NCI-H526 (cell line): ENCODE data around the gene CFAP157.

Source experiments
- DNase-seq, 2 experiments: peaks; one replicate each; lab custom pipeline; 2025; lab: John Stamatoyannopoulos, UW

CFAP157 gene

DNA sequence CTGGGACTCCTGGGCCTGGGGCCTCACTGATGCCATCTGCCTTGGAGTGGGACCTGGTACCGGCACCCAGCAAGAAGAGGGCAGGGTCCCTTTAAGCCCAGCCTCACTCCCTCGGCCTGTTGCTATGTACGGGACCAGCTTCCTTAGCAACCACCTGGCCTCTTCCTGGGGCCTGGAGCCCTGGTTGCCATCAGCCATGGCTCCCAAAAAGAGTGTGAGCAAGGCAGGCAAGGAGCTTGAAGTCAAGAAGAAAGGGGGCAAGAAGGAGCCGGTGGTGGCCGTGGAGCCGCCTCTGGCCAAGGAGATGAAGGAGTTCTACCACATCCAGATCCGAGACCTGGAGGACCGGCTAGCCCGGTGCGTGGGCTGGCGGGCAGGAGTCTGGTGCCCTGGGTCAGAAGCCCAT, at the start of gene CFAP157:
CFAP157 (plus strand) TSS at position 153 of the 406 bp plus-strand sequence; CDS start at position 197, 44 bp downstream.
- peak; percentile 24 to 40 for DNase-seq

GRCh38 chr9:127658428-127658827, 48.4 kb upstream of the CFAP157 start:
- no peak for DNase-seq

GRCh38 chr9:127660886-127661741, 45.7 kb upstream of the CFAP157 start:
- no peak for DNase-seq

- no peak for DNase-seq
Measured at GRCh38 chr9:127662617-127663016, 44.2 kb upstream of the CFAP157 start.

GRCh38 chr9:127664324-127664677, 42.5 kb upstream of the CFAP157 start:
- no peak for DNase-seq

- DNase-seq = no peak
Measured at GRCh38 chr9:127664678-127665507, 41.9 kb upstream of the CFAP157 start.

- DNase-seq = no peak
Measured at GRCh38 chr9:127667127-127667844, 39.5 kb upstream of the CFAP157 start.

DNA sequence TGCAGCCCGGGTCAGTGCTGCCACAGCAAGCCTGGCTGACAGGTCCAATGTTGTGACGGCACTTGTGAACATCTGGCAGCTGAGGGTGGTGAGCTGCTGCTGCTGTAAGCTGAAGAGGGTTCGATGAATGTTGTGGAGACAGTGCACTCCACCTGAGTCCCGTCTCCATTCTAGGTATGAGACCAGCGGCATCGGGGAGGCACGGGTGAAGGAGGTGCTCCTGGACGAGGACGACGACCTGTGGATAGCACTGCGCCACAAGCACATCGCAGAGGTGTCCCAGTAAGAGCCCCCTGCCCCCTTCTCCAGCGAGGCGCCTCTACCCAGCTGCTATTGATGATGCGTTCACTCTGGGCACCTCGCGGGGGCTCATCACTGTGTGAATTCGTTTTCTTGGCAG, 38.9 kb upstream of the CFAP157 start:
- no peak for DNase-seq

GRCh38 chr9:127673234-127673633, 33.6 kb upstream of the CFAP157 start:
- DNase-seq = no peak

GRCh38 chr9:127676638-127677037, 30.1 kb upstream of the CFAP157 start:
- no peak for DNase-seq

GRCh38 chr9:127679506-127679905, 27.3 kb upstream of the CFAP157 start:
- no peak for DNase-seq

DNA sequence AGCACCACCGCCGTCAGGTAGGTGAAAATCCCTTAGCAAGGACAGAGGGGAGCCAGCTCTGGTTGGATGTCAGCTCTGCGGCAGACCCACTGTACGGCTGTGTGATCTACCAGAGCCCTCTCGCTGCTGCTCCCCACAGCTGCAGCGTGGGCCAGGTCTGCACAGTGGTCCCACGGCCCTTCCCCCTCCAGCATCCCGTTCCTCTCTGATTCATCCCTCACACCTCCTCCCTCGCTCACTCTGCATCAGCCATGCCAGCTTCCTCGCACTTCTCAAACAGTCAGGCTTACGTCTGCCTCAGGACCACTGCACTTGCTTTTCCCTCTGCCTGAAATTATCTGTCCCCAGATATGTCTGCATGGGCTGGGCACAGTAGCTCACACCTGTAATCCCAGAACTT, 26.6 kb upstream of the CFAP157 start:
- no peak for DNase-seq

DNA sequence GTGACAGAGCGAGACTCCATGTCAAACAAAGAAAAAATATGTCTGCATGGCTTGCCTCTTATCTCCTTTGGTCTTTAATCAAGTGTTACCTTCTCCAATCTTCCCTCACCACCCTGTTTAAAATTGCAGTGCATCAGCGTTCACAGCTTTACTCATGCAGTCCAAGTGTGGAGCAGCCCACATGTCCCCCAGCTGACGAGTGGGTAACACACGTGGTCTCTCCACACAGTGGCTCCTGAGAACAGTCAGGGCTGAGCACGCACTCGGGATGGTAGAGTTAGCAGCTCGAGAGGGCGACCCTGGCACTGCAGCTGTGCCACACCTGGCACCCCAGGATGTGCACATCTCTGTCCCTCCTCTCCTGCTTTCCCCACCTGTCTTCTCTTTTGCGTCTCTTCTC, 25.9 kb upstream of the CFAP157 start:
- no peak for DNase-seq

- no peak for DNase-seq
Measured at GRCh38 chr9:127682351-127683136, 24.2 kb upstream of the CFAP157 start.

DNA sequence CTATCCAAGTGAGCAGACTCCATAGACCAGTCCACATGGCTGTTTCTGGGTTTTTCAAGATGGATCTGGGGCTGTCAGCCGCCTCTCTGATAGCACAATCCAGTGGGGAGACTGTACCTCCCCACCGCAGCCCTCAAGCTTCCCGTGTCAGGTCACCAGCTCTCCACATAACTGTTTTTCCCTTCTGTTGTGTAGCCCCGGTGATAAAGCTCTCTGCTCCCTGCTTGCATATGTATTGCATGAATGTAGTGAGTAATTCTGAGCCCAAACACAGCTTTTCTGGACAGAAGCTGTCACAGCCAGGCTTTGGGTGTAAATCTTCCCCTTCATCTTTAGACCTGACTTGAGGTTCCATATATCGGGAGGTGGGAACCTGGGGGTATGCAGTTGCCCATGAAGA, 23.1 kb upstream of the CFAP157 start:
- no peak for DNase-seq

GRCh38 chr9:127684576-127684975, 22.2 kb upstream of the CFAP157 start:
- DNase-seq = no peak

DNA sequence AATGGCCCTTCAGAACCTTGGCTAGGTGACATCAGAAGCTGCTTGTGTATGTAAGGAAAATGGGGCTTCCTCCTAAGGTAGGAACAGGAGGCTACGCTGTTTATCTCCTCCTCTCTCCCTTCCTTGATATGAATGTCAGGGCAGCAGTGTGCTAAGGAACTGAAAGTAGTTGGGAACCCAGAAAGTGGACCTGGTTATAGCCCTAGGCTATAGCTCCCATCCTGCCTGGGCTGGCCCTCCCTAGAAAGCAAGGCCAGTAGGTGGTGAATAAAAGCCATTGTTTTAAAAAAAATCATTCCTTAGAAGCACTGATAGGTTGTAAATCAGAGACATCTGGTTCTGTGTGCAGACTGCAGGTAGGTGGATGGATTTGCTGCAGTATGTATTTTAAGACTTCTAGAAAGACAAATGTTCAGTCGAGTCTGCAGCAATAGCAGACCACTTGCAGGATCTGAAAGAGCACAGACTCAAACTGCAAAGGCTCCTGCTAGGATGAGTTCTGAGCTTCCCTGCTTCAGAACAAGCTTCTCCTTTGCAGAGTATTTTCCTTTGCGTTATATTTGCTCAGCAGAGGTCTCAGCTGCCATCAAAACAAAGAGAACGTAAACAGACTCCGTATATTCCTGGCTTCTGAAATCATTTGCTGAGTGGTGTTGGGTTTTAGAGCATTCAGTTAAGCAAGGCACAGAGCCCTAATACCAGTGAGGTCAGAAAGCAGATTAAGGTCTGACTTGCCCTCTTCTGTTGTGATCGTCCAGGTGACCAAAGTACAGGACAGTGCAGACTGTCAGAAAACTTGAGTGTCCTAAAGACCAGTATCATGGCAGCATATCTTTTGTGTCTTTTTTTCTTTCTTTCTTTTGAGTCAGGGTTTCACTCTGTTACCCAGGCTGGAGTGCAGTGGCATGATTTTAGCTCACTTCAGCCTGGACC, 20.1 kb upstream of the CFAP157 start:
- DNase-seq = no peak

DNA sequence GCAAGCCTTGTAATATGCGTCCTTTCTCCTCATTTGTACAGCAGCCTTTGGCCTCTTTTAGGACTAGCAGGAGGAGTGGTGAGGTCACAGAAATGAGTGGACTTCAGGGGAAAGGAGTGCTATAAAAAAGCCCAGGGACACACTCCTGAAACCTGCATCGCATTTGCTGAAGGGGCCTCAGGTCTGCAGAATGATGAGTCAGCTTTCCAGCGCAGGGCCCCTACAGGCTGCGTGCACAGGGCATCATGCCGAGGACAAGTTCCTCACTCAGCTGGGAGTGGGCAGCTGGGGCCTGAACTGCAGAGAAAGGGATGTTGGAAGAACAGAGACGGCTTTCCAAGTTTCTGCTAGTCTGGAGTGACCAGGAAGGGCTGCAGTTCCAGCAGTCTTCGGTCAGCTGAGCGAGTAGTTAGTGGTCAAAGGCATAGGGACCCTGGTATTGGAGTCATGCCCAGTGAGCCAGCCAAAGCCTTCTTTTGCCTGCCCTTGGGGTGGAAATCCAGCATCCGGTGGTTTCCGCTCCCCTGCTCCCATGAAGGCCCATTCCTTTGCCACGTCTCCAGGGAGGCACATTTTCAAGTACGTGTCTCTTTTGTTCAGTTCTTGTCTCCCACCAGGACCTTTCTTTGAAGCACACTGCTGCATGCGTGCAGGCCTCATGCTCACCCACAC, 17.3 kb upstream of the CFAP157 start:
- DNase-seq = no peak

GRCh38 chr9:127690735-127691134, 16.1 kb upstream of the CFAP157 start:
- DNase-seq = no peak

GRCh38 chr9:127692071-127692470, 14.7 kb upstream of the CFAP157 start:
- DNase-seq = no peak
